Measurements from ENCODE around the gene SNAPC4. TPM values are rescaled to one million over a fixed set of nuclear protein-coding genes. Genes with fewer than 3 reads are reported as not detected.

Gene SNAPC4
- total RNA-seq, 1 experiment from 2014 or later = 7.5 TPM

GRCh38 chr9:136437839-136438547 is 38.0 kb upstream of the SNAPC4 start:
- H3K4me1 ChIP-seq (ENCODE audit: insufficient read depth, low read length) = peaks cover 14% of the 10 kb centered on the region
- DNase-seq (peak; percentile 3), ATAC-seq (no peak)
- no peaks in the 10 kb centered on the region for H3K9me3 ChIP-seq (ENCODE audit: low read length)
- no peaks in the 10 kb centered on the region for H3K27me3 ChIP-seq (ENCODE audit: low read length)
- BruUV-seq (replicated peaks) = no TSS peak
- peaks cover 41% of the 10 kb centered on the region for H3K79me2 ChIP-seq (ENCODE audit: low read length)
- POLR2A ChIA-PET (ENCODE audit: unreplicated experiment) = no interaction called here
- peak overlapping the region; percentile 78 for H3K9ac ChIP-seq (ENCODE audit: low read length)
- peak overlapping the region; percentile 59; the same call in 1 of the 2 replicates for H2AFZ ChIP-seq (ENCODE audit: low read length)
- intact Hi-C loops (cut with micrococcal nuclease) = no loop called here
- H4K20me1 ChIP-seq (ENCODE audit: low read length) = peaks cover 8% of the 10 kb centered on the region; the same call in 1 of the 2 replicates
- no peak overlapping the region for H3K27ac ChIP-seq (ENCODE audit: low read length)
- H3K36me3 ChIP-seq (ENCODE audit: low read depth, low read length) = no peaks in the 10 kb centered on the region
- TF ChIP-seq EZH2 (IDR thresholded peaks at IDR 0.05; ENCODE audit: low read length, unreplicated experiment) (no peak), EZH2phosphoT487 (IDR thresholded peaks at IDR 0.05; ENCODE audit: borderline replicate concordance, low read length) (no peak), CTCF (conservative IDR thresholded peaks at IDR 0.05; ENCODE audit: low read depth, low read length) (no peak)
- peak overlapping the region; percentile 87 for H3K4me3 ChIP-seq (ENCODE audit: low read length)
- H3F3A ChIP-seq (ENCODE audit: low read length, unreplicated experiment) = no peaks in the 10 kb centered on the region
- CTCF ChIA-PET = no interaction called here
- peak overlapping the region; percentile 87 for H3K4me2 ChIP-seq (ENCODE audit: low read length)
- no peaks in the 10 kb centered on the region for H3K9me2 ChIP-seq (replicated peaks; ENCODE audit: low read length)

- Histone ChIP-seq H3K79me2 (ENCODE audit: low read length) (peaks cover 41% of the 10 kb centered on the region), H2AFZ (ENCODE audit: low read length) (no peak overlapping the region), H3K9ac (ENCODE audit: low read length) (no peak overlapping the region), H3K4me3 (ENCODE audit: low read length) (peak overlapping the region; percentile 87), H3F3A (ENCODE audit: low read length, unreplicated experiment) (no peaks in the 10 kb centered on the region), H3K9me2 (replicated peaks; ENCODE audit: low read length) (no peaks in the 10 kb centered on the region), H3K9me3 (ENCODE audit: low read length) (no peaks in the 10 kb centered on the region), H3K4me2 (ENCODE audit: low read length) (peak overlapping the region; percentile 87), H4K20me1 (ENCODE audit: low read length) (peaks cover 8% of the 10 kb centered on the region; the same call in 1 of the 2 replicates), H3K4me1 (ENCODE audit: insufficient read depth, low read length) (peaks cover 14% of the 10 kb centered on the region), H3K27ac (ENCODE audit: low read length) (no peak overlapping the region), H3K36me3 (ENCODE audit: low read depth, low read length) (no peaks in the 10 kb centered on the region), H3K27me3 (ENCODE audit: low read length) (no peaks in the 10 kb centered on the region)
- ChIA-PET CTCF (no interaction called here), POLR2A (ENCODE audit: unreplicated experiment) (no interaction called here)
- intact Hi-C loops (cut with micrococcal nuclease) = no loop called here
- no peak for TF ChIP-seq EZH2 (IDR thresholded peaks at IDR 0.05; ENCODE audit: low read length, unreplicated experiment)
- no peak for TF ChIP-seq EZH2phosphoT487 (IDR thresholded peaks at IDR 0.05; ENCODE audit: borderline replicate concordance, low read length)
- no peak for TF ChIP-seq CTCF (conservative IDR thresholded peaks at IDR 0.05; ENCODE audit: low read depth, low read length)
- DNase-seq = peak; percentile 27
- BruUV-seq (replicated peaks) = no TSS peak
- peak; percentile 8; the same call in 1 of the 2 replicates for ATAC-seq
These were observed 37.5 kb upstream of the SNAPC4 start for GRCh38 chr9:136437430-136437829.

GRCh38 chr9:136436055-136436634 is 36.2 kb upstream of the SNAPC4 start:
- Histone ChIP-seq H4K20me1 (ENCODE audit: low read length) (peaks cover 8% of the 10 kb centered on the region; the same call in 1 of the 2 replicates), H3K9me2 (replicated peaks; ENCODE audit: low read length) (no peaks in the 10 kb centered on the region), H3K9me3 (ENCODE audit: low read length) (no peaks in the 10 kb centered on the region), H3K9ac (ENCODE audit: low read length) (no peak overlapping the region), H3K4me3 (ENCODE audit: low read length) (no peak overlapping the region), H3K4me2 (ENCODE audit: low read length) (no peak overlapping the region), H2AFZ (ENCODE audit: low read length) (no peak overlapping the region), H3K27me3 (ENCODE audit: low read length) (no peaks in the 10 kb centered on the region), H3K4me1 (ENCODE audit: insufficient read depth, low read length) (peaks cover 14% of the 10 kb centered on the region), H3K36me3 (ENCODE audit: low read depth, low read length) (no peaks in the 10 kb centered on the region), H3K79me2 (ENCODE audit: low read length) (peaks cover 41% of the 10 kb centered on the region), H3K27ac (ENCODE audit: low read length) (no peak overlapping the region), H3F3A (ENCODE audit: low read length, unreplicated experiment) (no peaks in the 10 kb centered on the region)
- BruUV-seq (replicated peaks) = no TSS peak
- DNase-seq (no peak), ATAC-seq (no peak)
- ChIA-PET CTCF (no interaction called here), POLR2A (ENCODE audit: unreplicated experiment) (no interaction called here)
- intact Hi-C loops (cut with micrococcal nuclease) = no loop called here
- no peak for TF ChIP-seq CTCF (conservative IDR thresholded peaks at IDR 0.05; ENCODE audit: low read depth, low read length)
- TF ChIP-seq EZH2phosphoT487 (IDR thresholded peaks at IDR 0.05; ENCODE audit: borderline replicate concordance, low read length) = no peak
- no peak for TF ChIP-seq EZH2 (IDR thresholded peaks at IDR 0.05; ENCODE audit: low read length, unreplicated experiment)
